ENCODE results near the gene SIRPB2.

DNA sequence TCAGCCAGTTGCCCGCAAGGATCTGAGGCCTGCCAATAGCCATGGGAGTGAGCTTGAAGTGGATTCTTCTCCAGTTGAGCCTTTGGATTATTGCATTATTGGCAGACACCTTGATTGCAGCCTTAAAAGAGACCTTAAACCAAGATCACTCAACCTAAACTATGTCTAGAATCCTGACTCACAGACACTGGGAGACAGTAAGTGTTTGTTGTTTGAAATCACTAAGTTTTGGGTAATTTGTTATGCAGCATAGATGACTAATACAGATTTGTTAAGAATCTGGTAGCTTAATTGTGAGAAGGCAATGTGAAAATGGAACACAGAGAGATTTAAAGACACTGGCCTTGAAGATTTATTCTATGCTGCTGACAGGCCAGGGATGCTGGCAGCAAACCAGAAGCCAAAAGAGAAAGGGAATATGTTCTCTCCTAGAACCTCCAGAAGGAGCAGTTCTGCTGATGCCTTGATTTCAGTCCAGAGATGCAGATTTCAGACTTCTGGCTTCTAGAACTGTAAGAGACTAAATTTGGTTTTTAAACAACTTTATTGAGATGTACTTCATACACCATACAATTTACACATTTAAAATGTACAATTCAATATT, 48.7 kb upstream of the SIRPB2 start:
- TF ChIP-seq MAZ (IDR thresholded peaks at IDR 0.05; ENCODE audit: borderline replicate concordance, low read depth, low read length), result no peak
- TF ChIP-seq, protein P1, sequence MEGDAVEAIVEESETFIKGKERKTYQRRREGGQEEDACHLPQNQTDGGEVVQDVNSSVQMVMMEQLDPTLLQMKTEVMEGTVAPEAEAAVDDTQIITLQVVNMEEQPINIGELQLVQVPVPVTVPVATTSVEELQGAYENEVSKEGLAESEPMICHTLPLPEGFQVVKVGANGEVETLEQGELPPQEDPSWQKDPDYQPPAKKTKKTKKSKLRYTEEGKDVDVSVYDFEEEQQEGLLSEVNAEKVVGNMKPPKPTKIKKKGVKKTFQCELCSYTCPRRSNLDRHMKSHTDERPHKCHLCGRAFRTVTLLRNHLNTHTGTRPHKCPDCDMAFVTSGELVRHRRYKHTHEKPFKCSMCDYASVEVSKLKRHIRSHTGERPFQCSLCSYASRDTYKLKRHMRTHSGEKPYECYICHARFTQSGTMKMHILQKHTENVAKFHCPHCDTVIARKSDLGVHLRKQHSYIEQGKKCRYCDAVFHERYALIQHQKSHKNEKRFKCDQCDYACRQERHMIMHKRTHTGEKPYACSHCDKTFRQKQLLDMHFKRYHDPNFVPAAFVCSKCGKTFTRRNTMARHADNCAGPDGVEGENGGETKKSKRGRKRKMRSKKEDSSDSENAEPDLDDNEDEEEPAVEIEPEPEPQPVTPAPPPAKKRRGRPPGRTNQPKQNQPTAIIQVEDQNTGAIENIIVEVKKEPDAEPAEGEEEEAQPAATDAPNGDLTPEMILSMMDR (conservative IDR thresholded peaks at IDR 0.05; ENCODE audit: low read depth, low read length), result no peak
- TF ChIP-seq MXI1 (IDR thresholded peaks at IDR 0.05; ENCODE audit: borderline replicate concordance, low read depth, low read length), result no peak
- no peak for TF ChIP-seq RCOR1 (IDR thresholded peaks at IDR 0.05; ENCODE audit: insufficient replicate concordance, low read length)
- no peak for TF ChIP-seq POLR2A (IDR thresholded peaks at IDR 0.05; ENCODE audit: low read depth, low read length)
- no peak for TF ChIP-seq SMC3 (IDR thresholded peaks at IDR 0.05; ENCODE audit: low read depth, low read length)
